Liver (tissue), 9 donors: ENCODE measurements around the gene NFATC1. TPM values are rescaled to one million over a fixed set of nuclear protein-coding genes. Genes with fewer than 3 reads are reported as not detected.

ENCODE experiments used
- DNase-seq: peaks from one replicate; pipeline ENCODE4 v3.0.0-alpha.2; 2017; ENCODE audit warnings: low spot score
- H3K27ac ChIP-seq, 2 donors: one replicate each; pipeline ENCODE4 v1.7.0; 2013; ENCODE audit warnings: inconsistent platforms in 2 of 2, low read length in 2 of 2, control low read depth in 1 of 2, low read depth in 1 of 2, mild to moderate bottlenecking in 1 of 2
- H3K27me3 ChIP-seq, 4 donors: one replicate each; pipeline versions ENCODE4 v1.6.1 to v1.7.0; 2013; ENCODE audit warnings: low read length in 3 of 4, inconsistent platforms in 1 of 4, mild to moderate bottlenecking in 1 of 4, moderate library complexity in 1 of 4; ENCODE audit not compliant: control insufficient read depth in 4 of 4, insufficient read depth in 4 of 4
- H3K36me3 ChIP-seq, 4 donors: one replicate each; pipeline versions ENCODE4 v1.6.1 to v1.7.0; 2013; ENCODE audit warnings: low read length in 3 of 4, mild to moderate bottlenecking in 3 of 4, low read depth in 1 of 4, moderate library complexity in 1 of 4; ENCODE audit not compliant: control insufficient read depth in 4 of 4, insufficient read depth in 3 of 4
- H3K4me1 ChIP-seq, 4 donors: one replicate each; pipeline versions ENCODE4 v1.6.1 to v1.7.0; 2013; ENCODE audit warnings: low read length in 3 of 4, mild to moderate bottlenecking in 3 of 4, moderate library complexity in 1 of 4; ENCODE audit not compliant: control insufficient read depth in 4 of 4, insufficient read depth in 4 of 4
- H3K4me3 ChIP-seq, 3 donors: one replicate each; pipeline versions ENCODE4 v1.6.1 to v1.7.0; 2013; ENCODE audit warnings: low read length in 3 of 3, control low read depth in 1 of 3, low read depth in 1 of 3, mild to moderate bottlenecking in 1 of 3
- H3K9ac ChIP-seq, 2 donors: one replicate each; pipeline ENCODE4 v1.7.0; 2013; ENCODE audit warnings: low read length in 2 of 2, mild to moderate bottlenecking in 2 of 2, moderate library complexity in 2 of 2, control low read depth in 1 of 2, low read depth in 1 of 2
- H3K9me3 ChIP-seq, 4 donors: one replicate each; pipeline versions ENCODE4 v1.6.1 to v1.7.0; 2013; ENCODE audit warnings: low read length in 3 of 4; ENCODE audit not compliant: control insufficient read depth in 4 of 4
- ATF3 ChIP-seq: IDR thresholded peaks from 2 replicates; pipeline ENCODE4 v1.6.1; 2016; ENCODE audit warnings: antibody characterized with exemption
- GABPA ChIP-seq, 2 donors: IDR thresholded peaks in 1 of 2; conservative IDR thresholded peaks in 1 of 2; 2 replicates each; pipeline ENCODE4 v1.6.1; 2016; ENCODE audit warnings: antibody characterized with exemption in 2 of 2, mild to moderate bottlenecking in 1 of 2, moderate library complexity in 1 of 2
- RAD21 ChIP-seq, 2 donors: IDR thresholded peaks; 2 replicates each; pipeline ENCODE4 v1.6.1; 2016; ENCODE audit warnings: antibody characterized with exemption in 2 of 2, mild to moderate bottlenecking in 2 of 2
- REST ChIP-seq: IDR thresholded peaks from 2 replicates; pipeline ENCODE4 v1.6.1; 2016; ENCODE audit warnings: antibody characterized with exemption, mild to moderate bottlenecking
- RXRA ChIP-seq, 2 donors: IDR thresholded peaks; 2 replicates each; pipeline ENCODE4 v1.6.1; 2017 to 2018; ENCODE audit warnings: antibody characterized with exemption in 2 of 2, mild to moderate bottlenecking in 1 of 2
- SP1 ChIP-seq: IDR thresholded peaks from 2 replicates; pipeline ENCODE4 v1.6.1; 2018; ENCODE audit warnings: antibody characterized with exemption, mild to moderate bottlenecking
- YY1 ChIP-seq: IDR thresholded peaks from 2 replicates; pipeline ENCODE4 v1.6.1; 2016; ENCODE audit warnings: antibody characterized with exemption, mild to moderate bottlenecking
- WGBS: extraction: QIAGEN DNeasy Blood & Tissue Kit; methylation state at CpG from one replicate; pipeline ENCODE4 v1.1.7; 2013; 5-methylcytosine and 5-hydroxymethylcytosine counted together
- polyA plus RNA-seq, 2 donors: library from polyadenylated mRNA; stranded (reverse) in 1 of 2; unstranded in 1 of 2; fragments of 200-250 nt in 1 of 2; fragments of >200 nt in 1 of 2; fragmentation: Nextera tagmentation in 1 of 2; extraction: Ambion mirVana in 1 of 2; gene quantifications; one replicate each; pipeline versions ENCODE4 v1.2.1 to v1.2.3, GENCODE V29; 2013 to 2015
- total RNA-seq, 2 donors: library from RNA; depleted of rRNA; stranded (reverse); fragments of >200 nt; gene quantifications; one replicate each; pipeline ENCODE4 v1.2.3, GENCODE V29; 2014
- TF ChIP-seq, protein P1 (sequence below): IDR thresholded peaks from 2 replicates; pipeline ENCODE4 v1.6.1; 2016; ENCODE audit warnings: antibody characterized with exemption
- TF ChIP-seq, protein P2 (sequence below): fragments of 150-350 bp; IDR thresholded peaks from 2 replicates; pipeline ENCODE4 v1.5.1; 2017; ENCODE audit warnings: improper control_type of control experiment, low read depth, low read length; ENCODE audit not compliant: missing input control
- donor health status: healthy.
- donor health status: healthy.
- donor health status: healthy.
- donor health status: healthy.
- donor health status: healthy.

NFATC1 gene
- total and polyA plus RNA-seq, 4 donors, result 0.57 to 2.2 (median 1.3) TPM

- 77% methylated on average over 4 of the region's 4 CpGs for whole genome bisulfite sequencing
Measured at GRCh38 chr18:79497638-79498081, 101.9 kb downstream of the NFATC1 start.

GRCh38 chr18:79498662-79499061 is 102.9 kb downstream of the NFATC1 start:
- DNase-seq, result no peak
- peak overlapping the region in 1 of 3 donors; percentile 29 for H3K4me3 ChIP-seq

More at GRCh38 chr18:79497638-79498081, 101.9 kb downstream of the NFATC1 start:
- H3K9me3 ChIP-seq, result peaks cover 0 to 9% (median 5%) of the 10 kb centered on the region in 4 donors
- H3K27ac ChIP-seq, result no peak overlapping the region
- DNase-seq, result no peak
- H3K9ac ChIP-seq, result no peak overlapping the region
- TF ChIP-seq, protein P1, sequence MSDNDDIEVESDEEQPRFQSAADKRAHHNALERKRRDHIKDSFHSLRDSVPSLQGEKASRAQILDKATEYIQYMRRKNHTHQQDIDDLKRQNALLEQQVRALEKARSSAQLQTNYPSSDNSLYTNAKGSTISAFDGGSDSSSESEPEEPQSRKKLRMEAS, result no peak
- H3K27me3 ChIP-seq, result no peaks in the 10 kb centered on the region
- H3K36me3 ChIP-seq, result peaks cover 0 to 2% (median 0%) of the 10 kb centered on the region in 4 donors
- no peaks in the 10 kb centered on the region for H3K4me1 ChIP-seq
- no peak overlapping the region for H3K4me3 ChIP-seq

GRCh38 chr18:79501006-79501405 is 105.3 kb downstream of the NFATC1 start:
- no peaks in the 10 kb centered on the region for H3K27me3 ChIP-seq
- WGBS, result 84% methylated on average over 4 of the region's 4 CpGs
- no peak overlapping the region for H3K27ac ChIP-seq
- peaks cover 0 to 1% (median 0%) of the 10 kb centered on the region in 4 donors for H3K4me1 ChIP-seq
- H3K9ac ChIP-seq, result no peak overlapping the region
- H3K9me3 ChIP-seq, result peaks cover 0 to 9% (median 5%) of the 10 kb centered on the region in 4 donors
- DNase-seq, result no peak
- TF ChIP-seq ATF3, result no peak
- TF ChIP-seq, protein P2, sequence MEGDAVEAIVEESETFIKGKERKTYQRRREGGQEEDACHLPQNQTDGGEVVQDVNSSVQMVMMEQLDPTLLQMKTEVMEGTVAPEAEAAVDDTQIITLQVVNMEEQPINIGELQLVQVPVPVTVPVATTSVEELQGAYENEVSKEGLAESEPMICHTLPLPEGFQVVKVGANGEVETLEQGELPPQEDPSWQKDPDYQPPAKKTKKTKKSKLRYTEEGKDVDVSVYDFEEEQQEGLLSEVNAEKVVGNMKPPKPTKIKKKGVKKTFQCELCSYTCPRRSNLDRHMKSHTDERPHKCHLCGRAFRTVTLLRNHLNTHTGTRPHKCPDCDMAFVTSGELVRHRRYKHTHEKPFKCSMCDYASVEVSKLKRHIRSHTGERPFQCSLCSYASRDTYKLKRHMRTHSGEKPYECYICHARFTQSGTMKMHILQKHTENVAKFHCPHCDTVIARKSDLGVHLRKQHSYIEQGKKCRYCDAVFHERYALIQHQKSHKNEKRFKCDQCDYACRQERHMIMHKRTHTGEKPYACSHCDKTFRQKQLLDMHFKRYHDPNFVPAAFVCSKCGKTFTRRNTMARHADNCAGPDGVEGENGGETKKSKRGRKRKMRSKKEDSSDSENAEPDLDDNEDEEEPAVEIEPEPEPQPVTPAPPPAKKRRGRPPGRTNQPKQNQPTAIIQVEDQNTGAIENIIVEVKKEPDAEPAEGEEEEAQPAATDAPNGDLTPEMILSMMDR, result no peak
- H3K4me3 ChIP-seq, result no peak overlapping the region
- H3K36me3 ChIP-seq, result no peaks in the 10 kb centered on the region

More at GRCh38 chr18:79498662-79499061, 102.9 kb downstream of the NFATC1 start:
- TF ChIP-seq YY1, result no peak
- no peak for TF ChIP-seq RXRA (IDR thresholded peaks at IDR 0.05)
- no peak for TF ChIP-seq RAD21 (IDR thresholded peaks at IDR 0.05)
- TF ChIP-seq GABPA (IDR thresholded peaks at IDR 0.05 in 1 of 2, conservative IDR thresholded peaks at IDR 0.05 in 1 of 2), result no peak
- TF ChIP-seq, protein P1, result no peak
- no peak for TF ChIP-seq REST
- TF ChIP-seq SP1, result no peak
- Histone ChIP-seq H3K4me1 (no peaks in the 10 kb centered on the region), H3K36me3 (no peaks in the 10 kb centered on the region), H3K9ac (no peak overlapping the region), H3K27ac (no peak overlapping the region), H3K9me3 (peaks cover 0 to 9% (median 5%) of the 10 kb centered on the region in 4 donors), H3K27me3 (no peaks in the 10 kb centered on the region)
- WGBS, result 91% methylated on average over 6 of the region's 6 CpGs
